HepG2 (cell line): ENCODE data around the gene CRK. TPM values are rescaled to one million over a fixed set of nuclear protein-coding genes. Genes with fewer than 3 reads are reported as not detected.
A peak's percentile ranks its signal among the peaks of the same experiment; 100 is the strongest.

ENCODE experiments used
- ATAC-seq: fragments of 200-7000 bp; cut with Tn5 transposase; 3 replicates; pipeline ENCODE4 v1.9.1; 2020; ENCODE audit warnings: mild to moderate bottlenecking, moderate library complexity
- BruUV-seq: library from RNA; stranded (reverse); fragments of 400-500 nt; replicated peaks from 2 replicates; lab custom pipeline; 2021; lab: Mats Ljungman, UMichigan
- CTCF ChIA-PET: fragments of 300-600 bp; formaldehyde crosslinking; extraction: SDS; loops from one replicate; lab custom pipeline; 2021; ENCODE audit warnings: low total read pairs, inconsistent platforms, low intra/inter-chr PET ratio; lab: Yijun Ruan, JAX
- POLR2A ChIA-PET: fragments of 350-600 bp; sonication (Branson Sonifier 250); formaldehyde crosslinking; loops from one replicate; lab custom pipeline; 2020; ENCODE audit warnings: antibody characterized with exemption, inconsistent platforms; lab: Yijun Ruan, JAX
- DNase-seq: peaks from one replicate; pipeline ENCODE4 v3.0.0-alpha.2; 2015; ENCODE audit warnings: low spot score
- FAIRE-seq: peaks from 3 replicates; lab custom pipeline; 2011; peaks lifted over from hg19 to GRCh38; lab: Jason Lieb, UNC
- H2AFZ ChIP-seq: one replicate; pipeline ENCODE4 v1.6.1; 2011; ENCODE audit warnings: low read length, inconsistent platforms
- H3K27ac ChIP-seq: fragments of 300-600 bp; 3 replicates; pipeline ENCODE4 v1.8.0; 2011; ENCODE audit warnings: mixed run types, mild to moderate bottlenecking, mixed read lengths, low read length, inconsistent platforms; ENCODE audit not compliant: insufficient read depth; ENCODE audit errors: extremely low read length
- H3K27me3 ChIP-seq, 2 experiments: fragments of 200-600 bp in 1 of 2; 2 replicates in 1 of 2; 3 replicates in 1 of 2; pipeline versions ENCODE4 v1.6.0 to v1.8.0; 2011; ENCODE audit warnings: low read length in 2 of 2, mild to moderate bottlenecking in 2 of 2, moderate library complexity in 2 of 2, inconsistent platforms in 1 of 2; ENCODE audit not compliant: insufficient read depth in 2 of 2, control insufficient read depth in 1 of 2
- H3K36me3 ChIP-seq, 2 experiments: fragments of 200-600 bp in 1 of 2; replicated peaks in 1 of 2; 2 replicates in 1 of 2; 3 replicates in 1 of 2; pipeline versions ENCODE4 v1.5.1 to v1.8.0; 2011; ENCODE audit warnings: low read length in 2 of 2, inconsistent platforms in 1 of 2; ENCODE audit not compliant: insufficient read depth in 2 of 2, control insufficient read depth in 1 of 2
- H3K4me1 ChIP-seq: 2 replicates; pipeline ENCODE4 v1.5.1; 2012; ENCODE audit warnings: low read length, inconsistent platforms; ENCODE audit not compliant: insufficient read depth
- H3K4me2 ChIP-seq: 2 replicates; pipeline ENCODE4 v1.6.0; 2011; ENCODE audit warnings: low read depth, low read length, inconsistent platforms
- H3K4me3 ChIP-seq, 3 experiments: fragments of 200-600 bp in 1 of 3; sonication (generic), shearing (Covaris generic) in 1 of 3; replicated peaks in 1 of 3; 2 replicates each; pipeline ENCODE4 v1.5.1; 2011 to 2016; ENCODE audit warnings: low read length in 3 of 3, inconsistent platforms in 2 of 3, low read depth in 2 of 3, mild to moderate bottlenecking in 2 of 3, control low read depth in 1 of 3, mixed read lengths in 1 of 3; ENCODE audit not compliant: insufficient read depth in 1 of 3
- H3K79me2 ChIP-seq: one replicate; pipeline ENCODE4 v1.6.1; 2011; ENCODE audit warnings: low read length, inconsistent platforms; ENCODE audit not compliant: insufficient read depth
- H3K9ac ChIP-seq: 2 replicates; pipeline ENCODE4 v1.6.0; 2011; ENCODE audit warnings: mild to moderate bottlenecking, low read depth, low read length, inconsistent platforms; ENCODE audit not compliant: insufficient read depth
- H3K9me3 ChIP-seq: 2 replicates; pipeline ENCODE4 v1.5.1; 2012; ENCODE audit warnings: mild to moderate bottlenecking, low read length
- H4K20me1 ChIP-seq: 2 replicates; pipeline ENCODE4 v1.6.0; 2011; ENCODE audit warnings: inconsistent platforms, mild to moderate bottlenecking, low read length, moderate library complexity; ENCODE audit not compliant: insufficient read depth
- FOXC1 ChIP-seq: sonication (generic); formaldehyde crosslinking; IDR thresholded peaks from 2 replicates; pipeline ENCODE4 v1.8.0; 2022; ENCODE audit warnings: mild to moderate bottlenecking, missing genetic modification reagents, borderline replicate concordance
- HMGXB4 ChIP-seq, 2 experiments: sonication (generic) in 1 of 2; formaldehyde crosslinking in 1 of 2; IDR thresholded peaks; 2 replicates each; pipeline versions ENCODE4 v1.4.0 to v1.6.1; 2018 to 2020; ENCODE audit warnings: missing genetic modification reagents in 2 of 2, borderline replicate concordance in 1 of 2, low read depth in 1 of 2, mild to moderate bottlenecking in 1 of 2, missing biosample characterization in 1 of 2
- SOX13 ChIP-seq, 3 experiments: fragments of 450-650 bp in 1 of 3; sonication (generic) in 1 of 3; formaldehyde crosslinking in 1 of 3; IDR thresholded peaks in 2 of 3; conservative IDR thresholded peaks in 1 of 3; 2 replicates each; pipeline versions ENCODE4 v1.5.0 to v1.6.1; 2016 to 2020; ENCODE audit warnings: antibody characterized with exemption in 1 of 3, mild to moderate bottlenecking in 1 of 3, missing compliant biosample characterization in 1 of 3, missing genetic modification reagents in 1 of 3, moderate library complexity in 1 of 3
- ZBTB39 ChIP-seq: sonication (generic); formaldehyde crosslinking; IDR thresholded peaks from 2 replicates; pipeline ENCODE4 v1.5.0; 2020; ENCODE audit warnings: missing genetic modification reagents
- ZNF580 ChIP-seq: IDR thresholded peaks from 2 replicates; pipeline ENCODE4 v1.6.1; 2016; ENCODE audit warnings: low read depth, borderline replicate concordance
- WGBS: methylation state at CpG from one replicate; pipeline ENCODE4 v1.1.6; 2017; ENCODE audit warnings: low lambda C conversion rate; 5-methylcytosine and 5-hydroxymethylcytosine counted together
- in situ Hi-C: cut with HindIII; loops from 2 replicates; pipeline ENCODE4 v1.10.0; 2017; ENCODE audit warnings: low pct_unique_long_range_greater_than_20kb; ENCODE audit not compliant: extremely low pct_ligation_motif_present
- intact Hi-C: fragments of 100-400 bp; cut with micrococcal nuclease; formaldehyde crosslinking; loops from one replicate; pipeline ENCODE4 v1.10.0; 2022; ENCODE audit not compliant: unreplicated experiment
- polyA plus RNA-seq, 8 experiments: library from polyadenylated mRNA; depleted of rRNA in 3 of 8; stranded (reverse) in 7 of 8; unstranded in 1 of 8; fragments of >200 nt; fragmentation: Illumina TruSeq in 4 of 8; extraction: Trizol in 4 of 8; gene quantifications; 2 replicates each; pipeline versions ENCODE4 v1.2.1 to v1.2.3, GENCODE V29; 2011 to 2016; ENCODE audit warnings: low read depth in 4 of 8, missing spikeins in 1 of 8, mixed read lengths in 1 of 8; ENCODE audit not compliant: insufficient read depth in 1 of 8
- total RNA-seq, 5 experiments: library from RNA; depleted of rRNA; stranded (reverse); fragments of >200 nt; fragmentation: Illumina TruSeq; extraction: Trizol; gene quantifications; 2 replicates each; pipeline ENCODE4 v1.2.3, GENCODE V29; 2016; ENCODE audit warnings: low read depth in 1 of 5

The CRK gene
- total and polyA plus RNA-seq, 2 of the 13 experiments (the other 11 are each of a cell fraction or from before 2014, with no cell fraction given), result 47.4 to 54.2 TPM

GRCh38 chr17:1455291-1455796 lies 688 bp downstream of the CRK start (continued):
- TF ChIP-seq HMGXB4 (CRISPR knock-in tag; IDR thresholded peaks at IDR 0.05; ENCODE audit: borderline replicate concordance in 1 of 2, low read depth in 1 of 2) (peak in 1 of 2 experiments; percentile 27; a peak in 2 of 4 replicates), ZNF580 (CRISPR knock-in tag) (no peak; the same call in 1 of the 2 replicates)

GRCh38 chr17:1454541-1454940 lies 1.5 kb downstream of the CRK start:
- DNase-seq (no peak), FAIRE-seq (no peak), ATAC-seq (no peak)
- peak overlapping the region; percentile 98 for H3K9ac ChIP-seq
- no peak overlapping the region for H3K27ac ChIP-seq
- no peak overlapping the region for H2AFZ ChIP-seq
- H3K36me3 ChIP-seq, result no peaks in the 10 kb centered on the region
- BruUV-seq, result no TSS peak
- intact Hi-C loops (no loop called here), in situ Hi-C loops (no loop called here)
- H3K27me3 ChIP-seq, result no peaks in the 10 kb centered on the region; a peak in 1 of 5 replicates
- 0 out of 2 replicates have a peak, but pooled peaks have one; percentile 19 for TF ChIP-seq FOXC1 (CRISPR knock-in tag)
- no peak for TF ChIP-seq SOX13 (IDR thresholded peaks at IDR 0.05)
- no peak for TF ChIP-seq SOX13 (CRISPR knock-in tag; conservative IDR thresholded peaks at IDR 0.05 in 1 of 2, IDR thresholded peaks at IDR 0.05 in 1 of 2)
- TF ChIP-seq ZBTB39 (CRISPR knock-in tag), result 0 out of 2 replicates have a peak, but pooled peaks have one; percentile 26
- H4K20me1 ChIP-seq, result peaks cover 13% of the 10 kb centered on the region; the same call in 1 of the 2 replicates
- POLR2A ChIA-PET, result interaction anchor here (1.6 to 2.0 kb wide), 2 partner anchors 13 to 62 kb away, joined by 4 to 12 read pairs; partner anchors contain the start of gene INPP5K
- no peaks in the 10 kb centered on the region for H3K9me3 ChIP-seq
- CTCF ChIA-PET, result interaction anchor here (2.3 kb wide), 1 partner anchor 61 kb away, joined by 7 read pairs; no protein-coding TSS in a partner anchor
- H3K79me2 ChIP-seq, result peaks cover 60% of the 10 kb centered on the region
- H3K4me3 ChIP-seq, result peak overlapping the region; percentile 89 to 99 (median 98)
- WGBS, result 49% methylated on average over 9 of the region's 9 CpGs
- peak overlapping the region; percentile 85 for H3K4me2 ChIP-seq
- peaks cover 49% of the 10 kb centered on the region for H3K4me1 ChIP-seq
